Hepatocyte (in vitro differentiated cells): ENCODE data around the gene HNF1B.

Source experiments
- CTCF ChIP-seq: fragments of 200-600 bp; sonication (generic); IDR thresholded peaks from 2 replicates; pipeline ENCODE4 v1.5.1; 2016; ENCODE audit warnings: antibody characterized with exemption, mild to moderate bottlenecking; ENCODE audit not compliant: poor library complexity
- EZH2 ChIP-seq: fragments of 200-600 bp; sonication (generic); IDR thresholded peaks from 2 replicates; pipeline ENCODE4 v1.6.1; 2016; ENCODE audit warnings: antibody characterized with exemption, mild to moderate bottlenecking, borderline replicate concordance
- EZH2phosphoT487 ChIP-seq: fragments of 200-600 bp; sonication (generic); IDR thresholded peaks from one replicate; pipeline ENCODE4 v1.6.1; 2018; ENCODE audit warnings: antibody characterized with exemption, mild to moderate bottlenecking, low read depth, moderate library complexity; ENCODE audit not compliant: unreplicated experiment, severe bottlenecking

- TF ChIP-seq CTCF (no peak), EZH2 (no peak), EZH2phosphoT487 (no peak)
Measured at GRCh38 chr17:37643869-37644268, 101.0 kb downstream of the HNF1B start.
